HFFc6 (cell line): ENCODE data around the gene LRIT1. TPM values are rescaled to one million over a fixed set of nuclear protein-coding genes. Genes with fewer than 3 reads are reported as not detected.

Source experiments
- DNase-seq: peaks from one replicate; pipeline ENCODE4 v3.0.0-alpha.2; 2018
- H3K27ac Mint-ChIP-seq: 2 replicates; pipeline ENCODE4 v1.8.0; 2020; ENCODE audit warnings: mild to moderate bottlenecking, mixed read lengths
- H3K27me3 Mint-ChIP-seq: 2 replicates; pipeline ENCODE4 v1.8.0; 2021; ENCODE audit warnings: mild to moderate bottlenecking, moderate library complexity, mixed read lengths; ENCODE audit not compliant: insufficient read depth
- H3K36me3 Mint-ChIP-seq: 2 replicates; pipeline ENCODE4 v1.8.0; 2021; ENCODE audit warnings: low read depth, mixed read lengths
- H3K4me1 Mint-ChIP-seq: 2 replicates; pipeline ENCODE4 v1.8.0; 2020; ENCODE audit warnings: low read depth, mixed read lengths
- H3K4me3 Mint-ChIP-seq: 2 replicates; pipeline ENCODE4 v1.8.0; 2020; ENCODE audit warnings: mild to moderate bottlenecking, moderate library complexity, mixed read lengths
- H3K9me3 Mint-ChIP-seq: 2 replicates; pipeline ENCODE4 v1.8.0; 2020; ENCODE audit warnings: mild to moderate bottlenecking, mixed read lengths
- CTCF ChIP-seq: fragments of 200-600 bp; sonication (generic); IDR thresholded peaks from 2 replicates; pipeline ENCODE4 v1.5.0; 2021; ENCODE audit warnings: antibody characterized with exemption, mild to moderate bottlenecking
- total RNA-seq, 6 experiments: library from RNA; stranded (reverse); fragmentation: NEBNext Ultra II Directional; extraction: Animal tissue kit (Norgen Biotek cat#: 25700); gene quantifications; 2 replicates in 1 of 6; 3 replicates in 5 of 6; pipeline ENCODE4 v1.2.3, GENCODE V29; 2021

Gene LRIT1
- total RNA-seq, 6 experiments from 2014 or later: not detected

GRCh38 chr10:84226616-84227015 is 14.7 kb downstream of the LRIT1 start:
- DNase-seq: no peak
- no peak for TF ChIP-seq CTCF
- peaks cover 3% of the 10 kb centered on the region for H3K27me3 Mint-ChIP-seq
- H3K27ac Mint-ChIP-seq: no peak overlapping the region
- H3K4me3 Mint-ChIP-seq: no peak overlapping the region
- H3K36me3 Mint-ChIP-seq: no peaks in the 10 kb centered on the region
- no peaks in the 10 kb centered on the region for H3K9me3 Mint-ChIP-seq
- H3K4me1 Mint-ChIP-seq: no peaks in the 10 kb centered on the region

- Mint-ChIP-seq H3K4me1 (no peaks in the 10 kb centered on the region), H3K27ac (no peak within 1 kb of the TSS), H3K4me3 (no peak within 1 kb of the TSS), H3K36me3 (no peaks in the 10 kb centered on the region), H3K9me3 (no peaks in the 10 kb centered on the region), H3K27me3 (peaks cover 3% of the 10 kb centered on the region)
- DNase-seq: no peak
- no peak for TF ChIP-seq CTCF
Observed at GRCh38 chr10:84225427-84226173, 15.7 kb downstream of the LRIT1 start, which contains the start of gene LRIT2. LRIT2 (minus strand) TSS chr10:84225544; CDS start chr10:84225520, 24 bp downstream.

- no peak for TF ChIP-seq CTCF
- Mint-ChIP-seq H3K36me3 (no peaks in the 10 kb centered on the region), H3K27ac (no peak overlapping the region), H3K27me3 (peaks cover 3% of the 10 kb centered on the region), H3K9me3 (no peaks in the 10 kb centered on the region), H3K4me1 (no peaks in the 10 kb centered on the region), H3K4me3 (no peak overlapping the region)
- no peak for DNase-seq
Observed at GRCh38 chr10:84224411-84225028, 16.8 kb downstream of the LRIT1 start.

- Mint-ChIP-seq H3K36me3 (no peaks in the 10 kb centered on the region), H3K4me1 (no peaks in the 10 kb centered on the region), H3K9me3 (no peaks in the 10 kb centered on the region), H3K27ac (no peak overlapping the region), H3K27me3 (peaks cover 5% of the 10 kb centered on the region), H3K4me3 (no peak overlapping the region)
- TF ChIP-seq CTCF: no peak
- no peak for DNase-seq
Observed at GRCh38 chr10:84221916-84222315, 19.4 kb downstream of the LRIT1 start.

GRCh38 chr10:84217746-84218145 is 23.6 kb downstream of the LRIT1 start:
- no peak for TF ChIP-seq CTCF
- H3K4me1 Mint-ChIP-seq: no peaks in the 10 kb centered on the region
- peaks cover 7% of the 10 kb centered on the region for H3K27me3 Mint-ChIP-seq
- H3K4me3 Mint-ChIP-seq: no peak overlapping the region
- H3K27ac Mint-ChIP-seq: no peak overlapping the region
- DNase-seq: no peak
- H3K9me3 Mint-ChIP-seq: no peaks in the 10 kb centered on the region
- no peaks in the 10 kb centered on the region for H3K36me3 Mint-ChIP-seq
